HG03097 (cell line): ENCODE data around the gene GRIK1.

Experiments
- ATAC-seq: cut with Tn5 transposase; IDR thresholded peaks from one replicate; pipeline ENCODE4 v1.9.1; 2021; ENCODE audit not compliant: unreplicated experiment, low FRiP score

Gene GRIK1

GRCh38 chr21:29920938-29921337, 18.9 kb downstream of the GRIK1 start:
- no peak for ATAC-seq

GRCh38 chr21:29914326-29914725, 25.5 kb downstream of the GRIK1 start:
- no peak for ATAC-seq

- ATAC-seq, result no peak
These were observed 30.2 kb downstream of the GRIK1 start for GRCh38 chr21:29909571-29909970.

- no peak for ATAC-seq
These were observed 35.2 kb downstream of the GRIK1 start for GRCh38 chr21:29904359-29905282.

- ATAC-seq, result no peak
These were observed 42.9 kb downstream of the GRIK1 start for GRCh38 chr21:29896884-29897283.

DNA sequence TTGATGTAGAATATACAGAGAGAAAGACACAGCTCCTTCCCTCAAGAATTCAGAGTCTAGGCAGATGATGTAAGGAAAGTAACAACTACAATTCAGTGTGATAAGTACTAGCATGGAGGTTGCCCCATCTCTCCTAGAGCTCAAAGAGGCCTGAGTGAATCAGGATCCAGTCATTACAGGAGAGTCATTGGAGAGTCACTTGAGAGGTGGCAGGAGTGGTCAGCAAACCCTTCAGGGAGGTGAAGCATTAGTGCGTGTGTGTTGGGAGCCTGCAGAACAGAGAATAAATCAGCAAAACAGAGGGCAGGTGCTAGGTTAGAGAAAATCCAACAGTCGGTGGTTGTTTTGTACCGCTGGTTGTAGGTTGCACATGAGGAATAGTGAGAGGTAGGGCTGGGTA, 46.1 kb downstream of the GRIK1 start:
- ATAC-seq, result no peak

DNA sequence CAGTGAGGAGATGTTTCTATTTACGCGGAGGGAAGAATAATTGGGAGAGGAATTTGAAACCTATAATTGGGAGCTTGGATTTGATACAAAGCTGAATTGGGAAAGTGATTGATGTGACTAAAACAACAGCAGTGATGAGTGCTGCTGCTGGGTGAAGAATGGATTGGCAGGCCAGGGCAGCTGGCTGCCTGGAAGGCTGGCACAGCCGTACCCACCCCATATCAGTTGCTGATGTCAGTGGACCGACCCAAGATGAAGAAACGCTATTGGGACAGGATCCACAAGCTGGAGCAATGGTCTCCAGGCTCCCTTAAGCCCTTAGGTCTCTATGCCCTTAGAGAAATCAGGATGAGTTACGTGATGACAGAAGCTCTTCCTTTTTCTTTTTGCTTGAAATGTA, 47.4 kb downstream of the GRIK1 start:
- ATAC-seq, result no peak

DNA sequence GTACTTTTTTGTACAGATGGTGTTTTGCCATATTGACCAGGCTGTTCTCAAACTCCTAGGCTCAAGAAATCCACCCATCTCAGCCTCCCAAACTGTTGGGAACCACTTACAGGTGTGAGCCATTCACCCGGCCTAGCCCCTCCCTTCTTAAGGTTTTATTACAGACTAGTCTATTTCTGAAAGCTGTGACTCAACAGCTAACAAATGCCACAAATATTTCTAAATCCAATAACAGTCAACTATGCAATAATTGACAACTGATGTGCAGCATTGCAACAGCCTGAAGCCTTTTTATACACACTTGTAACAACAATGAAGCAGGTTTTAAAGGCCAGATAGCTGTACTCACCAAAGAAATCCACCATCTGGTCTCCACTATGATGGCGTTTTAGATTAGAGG, 51.4 kb downstream of the GRIK1 start:
- no peak for ATAC-seq

DNA sequence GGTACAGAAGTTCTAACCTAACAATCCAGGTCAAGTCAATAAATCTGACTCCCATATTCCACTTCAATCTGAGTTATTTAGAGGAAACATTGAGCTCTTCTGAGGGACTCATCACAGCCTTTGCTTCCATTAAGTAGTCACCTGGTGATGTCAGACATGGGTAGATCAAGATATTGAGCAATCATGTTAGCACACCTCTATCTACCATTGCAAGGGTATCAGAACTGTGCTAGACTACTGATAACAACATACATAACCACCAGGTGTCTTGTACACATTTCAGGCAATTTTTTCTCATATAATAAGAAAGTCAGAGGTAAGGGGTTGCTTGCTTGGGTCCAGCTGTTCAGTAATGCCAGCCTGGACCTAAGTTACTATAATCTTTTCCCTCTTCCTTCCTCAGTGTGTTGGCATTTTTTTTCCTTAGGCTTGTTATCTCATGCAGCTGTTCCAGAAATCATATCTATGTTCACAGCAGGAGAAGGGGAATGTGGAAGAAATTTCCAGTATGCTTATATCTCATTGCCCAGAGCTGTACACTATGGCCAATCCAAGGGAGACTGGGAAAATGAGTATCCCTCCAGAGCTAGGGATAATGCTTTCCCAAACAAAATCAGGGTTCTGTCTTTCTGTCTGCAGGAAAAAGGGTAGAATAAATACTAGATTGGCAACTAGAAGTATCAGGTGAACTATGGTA, 52.3 kb downstream of the GRIK1 start:
- no peak for ATAC-seq

GRCh38 chr21:29885491-29885890, 54.3 kb downstream of the GRIK1 start:
- ATAC-seq, result no peak

- no peak for ATAC-seq
These were observed 63.9 kb downstream of the GRIK1 start for GRCh38 chr21:29875873-29876272.

GRCh38 chr21:29875036-29875716, 64.6 kb downstream of the GRIK1 start:
- ATAC-seq, result no peak

- ATAC-seq, result no peak
These were observed 65.9 kb downstream of the GRIK1 start for GRCh38 chr21:29873908-29874307.

- no peak for ATAC-seq
These were observed 69.0 kb downstream of the GRIK1 start for GRCh38 chr21:29870814-29871213.

DNA sequence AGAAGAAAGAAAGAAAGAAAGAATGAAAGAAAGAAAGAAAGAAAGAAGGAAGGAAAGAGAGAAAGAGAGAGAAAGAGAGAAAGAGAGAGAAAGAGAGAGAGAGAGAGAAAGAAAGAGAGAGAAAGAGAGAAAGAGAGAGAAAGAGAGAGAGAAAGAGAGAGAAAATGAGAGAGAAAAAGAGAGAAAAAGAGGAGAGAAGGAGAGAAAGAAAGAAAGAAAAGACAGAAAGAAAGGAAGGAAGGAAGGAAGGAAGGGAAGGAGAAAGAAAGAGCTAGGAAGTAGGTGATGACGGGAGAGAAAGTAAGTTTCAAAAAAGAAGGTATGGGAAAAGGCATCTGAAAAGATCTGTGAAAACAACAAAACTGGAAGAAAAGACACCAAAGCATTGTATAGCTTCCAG, 72.0 kb downstream of the GRIK1 start:
- no peak for ATAC-seq

- ATAC-seq, result no peak
These were observed 79.5 kb downstream of the GRIK1 start for GRCh38 chr21:29860346-29860745.

GRCh38 chr21:29857150-29857549, 82.6 kb downstream of the GRIK1 start:
- ATAC-seq, result no peak

- ATAC-seq, result no peak
These were observed 85.0 kb downstream of the GRIK1 start for GRCh38 chr21:29854795-29855194.

- ATAC-seq, result no peak
These were observed 88.2 kb downstream of the GRIK1 start for GRCh38 chr21:29851611-29852010.

DNA sequence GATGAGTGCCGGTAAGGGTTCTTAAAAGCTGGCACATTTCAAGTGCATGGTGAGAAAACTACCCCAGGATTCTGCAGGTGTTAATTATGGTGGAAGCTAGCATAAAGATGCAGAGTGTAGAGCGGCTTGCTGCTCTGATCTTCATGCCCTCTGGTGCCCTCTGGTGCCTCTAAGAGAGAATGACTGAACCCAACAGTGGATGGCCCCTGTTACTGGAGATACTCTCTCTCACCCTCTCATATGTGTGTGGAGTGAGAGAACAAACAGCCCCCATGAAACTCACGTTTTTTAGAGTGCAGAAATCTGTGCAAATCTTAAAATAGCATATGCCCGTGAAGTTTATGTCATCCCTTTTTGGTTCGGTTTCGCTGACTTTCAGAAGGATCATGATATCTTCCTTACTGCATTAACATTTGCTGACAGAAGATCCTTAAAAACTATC, 90.0 kb downstream of the GRIK1 start:
- peak; percentile 93 for ATAC-seq

DNA sequence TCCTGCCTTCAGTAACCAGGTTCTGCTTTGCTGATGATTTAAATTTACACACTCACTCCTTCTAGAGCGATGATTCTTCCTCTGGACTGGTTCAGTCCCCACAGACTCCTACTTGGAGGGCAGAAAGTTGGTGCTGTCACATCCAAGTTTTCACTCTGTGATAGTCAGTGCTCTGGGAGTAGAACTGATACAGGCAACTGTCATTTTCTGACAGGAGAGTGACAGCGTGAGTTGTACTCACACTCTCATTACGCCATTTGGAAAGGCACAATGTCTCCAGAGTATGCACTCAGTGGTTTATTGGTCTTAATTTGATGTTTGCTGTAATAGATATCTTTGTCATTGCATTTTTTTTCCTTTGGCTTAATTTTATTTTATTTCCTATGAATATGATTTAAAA, 96.0 kb downstream of the GRIK1 start:
- no peak for ATAC-seq
